HG02759 (cell line): ENCODE data around the gene SEMA3G.

Experiments
- ATAC-seq: cut with Tn5 transposase; IDR thresholded peaks from one replicate; pipeline ENCODE4 v1.9.1; 2021; ENCODE audit warnings: mild to moderate bottlenecking, moderate library complexity; ENCODE audit not compliant: unreplicated experiment

The SEMA3G gene

GRCh38 chr3:52397676-52398399 is 47.1 kb downstream of the SEMA3G start:
- no peak for ATAC-seq

- ATAC-seq = no peak
These were observed 47.9 kb downstream of the SEMA3G start for GRCh38 chr3:52396907-52397591.

- ATAC-seq = no peak
These were observed 48.6 kb downstream of the SEMA3G start for GRCh38 chr3:52396011-52396906.

- no peak for ATAC-seq
These were observed 49.4 kb downstream of the SEMA3G start for GRCh38 chr3:52395503-52395865.

- ATAC-seq = no peak
These were observed 50.0 kb downstream of the SEMA3G start for GRCh38 chr3:52394751-52395502.

GRCh38 chr3:52393959-52394670 is 50.8 kb downstream of the SEMA3G start:
- no peak for ATAC-seq

GRCh38 chr3:52393131-52393807 is 51.6 kb downstream of the SEMA3G start:
- no peak for ATAC-seq

GRCh38 chr3:52392216-52392930 is 52.5 kb downstream of the SEMA3G start:
- ATAC-seq = no peak

GRCh38 chr3:52391096-52391495 is 53.8 kb downstream of the SEMA3G start:
- no peak for ATAC-seq

- no peak for ATAC-seq
These were observed 56.0 kb downstream of the SEMA3G start for GRCh38 chr3:52388933-52389332.

GRCh38 chr3:52388348-52388821 is 56.5 kb downstream of the SEMA3G start:
- ATAC-seq = no peak

GRCh38 chr3:52387481-52387880 is 57.4 kb downstream of the SEMA3G start:
- no peak for ATAC-seq

GRCh38 chr3:52385157-52385556 is 59.7 kb downstream of the SEMA3G start:
- ATAC-seq = no peak

GRCh38 chr3:52384019-52384761 is 60.7 kb downstream of the SEMA3G start:
- no peak for ATAC-seq

- ATAC-seq = no peak
These were observed 61.5 kb downstream of the SEMA3G start for GRCh38 chr3:52383446-52383845.
